Testis (tissue), 3 donors: ENCODE measurements around the gene SPSB1. TPM values are rescaled to one million over a fixed set of nuclear protein-coding genes. Genes with fewer than 3 reads are reported as not detected.

Experiments used
- DNase-seq: peaks from one replicate; pipeline ENCODE4 v3.0.0-alpha.2; 2019
- H3K27ac ChIP-seq, 2 donors: fragments of 200-600 bp; sonication (generic); one replicate each; pipeline ENCODE4 v1.5.1; 2019
- H3K27me3 ChIP-seq: fragments of 200-600 bp; sonication (generic); one replicate; pipeline ENCODE4 v1.5.1; 2019
- H3K36me3 ChIP-seq: fragments of 200-600 bp; sonication (generic); one replicate; pipeline ENCODE4 v1.5.1; 2017; ENCODE audit warnings: low read depth; ENCODE audit errors: missing control alignments
- H3K4me1 ChIP-seq: fragments of 200-600 bp; sonication (generic); one replicate; pipeline ENCODE4 v1.5.1; 2019
- H3K4me3 ChIP-seq, 2 donors: fragments of 200-600 bp; sonication (generic); one replicate each; pipeline ENCODE4 v1.5.1; 2017 to 2019
- H3K9me3 ChIP-seq: fragments of 200-600 bp; sonication (generic); one replicate; pipeline ENCODE4 v1.5.1; 2017
- CTCF ChIP-seq, 3 experiments: fragments of 450-650 bp in 2 of 3; fragments of 200-600 bp in 1 of 3; sonication (generic) in 1 of 3; IDR thresholded peaks; one replicate each; pipeline ENCODE4 v1.5.1; 2016 to 2019; ENCODE audit warnings: antibody characterized with exemption in 3 of 3, mild to moderate bottlenecking in 2 of 3, moderate library complexity in 1 of 3
- POLR2A ChIP-seq: fragments of 450-650 bp; IDR thresholded peaks from one replicate; pipeline ENCODE4 v1.6.1; 2017; ENCODE audit warnings: antibody characterized with exemption, mild to moderate bottlenecking, moderate library complexity
- WGBS, 2 donors: methylation state at CpG; one replicate each; pipeline ENCODE4 v1.1.5; 2018; 5-methylcytosine and 5-hydroxymethylcytosine counted together
- intact Hi-C: fragments of 100-400 bp; cut with DNase I; formaldehyde crosslinking; loops from one replicate; pipeline ENCODE4 v1.15.1; 2023; ENCODE audit warnings: low total_unique reads
- polyA plus RNA-seq: library from polyadenylated mRNA; stranded (reverse); fragments of 350-450 nt; fragmentation: Illumina TruSeq; extraction: RNeasy Lipid Tissue Mini Kit (QIAGEN cat#74804); gene quantifications from one replicate; pipeline ENCODE4 v1.2.3, GENCODE V29; 2014; ENCODE audit warnings: low read depth, low replicate concordance; ENCODE audit not compliant: insufficient read depth
- total RNA-seq, 2 donors: library from RNA; depleted of rRNA; stranded (reverse); fragments of >200 nt; gene quantifications; one replicate each; pipeline ENCODE4 v1.2.3, GENCODE V29; 2016

Gene SPSB1
- total and polyA plus RNA-seq, 3 donors from 2014 or later = 19.8 to 37.9 (median 30.0) TPM

GRCh38 chr1:9251501-9251900, 41.2 kb upstream of the SPSB1 start:
- DNase-seq = no peak
- WGBS, 2 donors = 36 to 54% methylated on average over 4 to 6 of the region's 6 CpGs
- intact Hi-C loops = no loop called here
- peak overlapping the region; percentile 34 to 67 for H3K27ac ChIP-seq
- H3K4me1 ChIP-seq = peaks cover 58% of the 10 kb centered on the region
- H3K27me3 ChIP-seq = no peaks in the 10 kb centered on the region
- no peaks in the 10 kb centered on the region for H3K36me3 ChIP-seq
- no peak overlapping the region for H3K4me3 ChIP-seq
- TF ChIP-seq CTCF (IDR thresholded peaks at IDR 0.05) = no peak
- H3K9me3 ChIP-seq = no peaks in the 10 kb centered on the region

- 49 to 68% methylated on average over 8 of the region's 8 CpGs for WGBS, 2 donors
- H3K4me3 ChIP-seq = no peak overlapping the region
- H3K36me3 ChIP-seq = no peaks in the 10 kb centered on the region
- H3K27me3 ChIP-seq = no peaks in the 10 kb centered on the region
- intact Hi-C loops = no loop called here
- DNase-seq = no peak
- peaks cover 64% of the 10 kb centered on the region for H3K4me1 ChIP-seq
- no peaks in the 10 kb centered on the region for H3K9me3 ChIP-seq
- TF ChIP-seq POLR2A (no peak), CTCF (IDR thresholded peaks at IDR 0.05) (no peak)
- H3K27ac ChIP-seq = peak overlapping the region; percentile 34 to 47
Measured at GRCh38 chr1:9253004-9253403, 39.7 kb upstream of the SPSB1 start.

GRCh38 chr1:9253453-9254105, 39.1 kb upstream of the SPSB1 start:
- H3K27me3 ChIP-seq = no peaks in the 10 kb centered on the region
- TF ChIP-seq CTCF (IDR thresholded peaks at IDR 0.05) (no peak), POLR2A (no peak)
- peaks cover 60% of the 10 kb centered on the region for H3K4me1 ChIP-seq
- no peak for DNase-seq
- no peaks in the 10 kb centered on the region for H3K36me3 ChIP-seq
- 60 to 69% methylated on average over 10 of the region's 10 CpGs for WGBS, 2 donors
- H3K27ac ChIP-seq = peak overlapping the region; percentile 34 to 47
- no peaks in the 10 kb centered on the region for H3K9me3 ChIP-seq
- H3K4me3 ChIP-seq = no peak overlapping the region
- intact Hi-C loops = no loop called here

- H3K4me1 ChIP-seq = peaks cover 32% of the 10 kb centered on the region
- no peaks in the 10 kb centered on the region for H3K9me3 ChIP-seq
- WGBS, 2 donors = 92 to 94% methylated on average over 3 to 7 of the region's 7 CpGs
- no peaks in the 10 kb centered on the region for H3K27me3 ChIP-seq
- no peaks in the 10 kb centered on the region for H3K36me3 ChIP-seq
- intact Hi-C loops = no loop called here
- H3K4me3 ChIP-seq = no peak overlapping the region
- no peak overlapping the region for H3K27ac ChIP-seq
- TF ChIP-seq POLR2A (no peak), CTCF (IDR thresholded peaks at IDR 0.05) (no peak)
- DNase-seq = no peak
Measured at GRCh38 chr1:9256332-9256731, 36.4 kb upstream of the SPSB1 start.

- TF ChIP-seq POLR2A (no peak), CTCF (IDR thresholded peaks at IDR 0.05) (no peak)
Measured at GRCh38 chr1:9257851-9258250, 34.8 kb upstream of the SPSB1 start.

More at GRCh38 chr1:9257851-9258250, 34.8 kb upstream of the SPSB1 start:
- Histone ChIP-seq H3K4me1 (peaks cover 20% of the 10 kb centered on the region), H3K4me3 (no peak overlapping the region), H3K27me3 (no peaks in the 10 kb centered on the region), H3K36me3 (no peaks in the 10 kb centered on the region), H3K9me3 (no peaks in the 10 kb centered on the region), H3K27ac (no peak overlapping the region)
- WGBS, 2 donors = 92 to 93% methylated on average over 20 to 22 of the region's 22 CpGs
- intact Hi-C loops = no loop called here
- DNase-seq = no peak
